HG03066 (cell line): ENCODE measurements around the gene ZFAND5.

Source experiments
- ATAC-seq: cut with Tn5 transposase; IDR thresholded peaks from one replicate; pipeline ENCODE4 v1.9.1; 2021; ENCODE audit warnings: low read depth; ENCODE audit not compliant: unreplicated experiment

Gene ZFAND5, protein sequence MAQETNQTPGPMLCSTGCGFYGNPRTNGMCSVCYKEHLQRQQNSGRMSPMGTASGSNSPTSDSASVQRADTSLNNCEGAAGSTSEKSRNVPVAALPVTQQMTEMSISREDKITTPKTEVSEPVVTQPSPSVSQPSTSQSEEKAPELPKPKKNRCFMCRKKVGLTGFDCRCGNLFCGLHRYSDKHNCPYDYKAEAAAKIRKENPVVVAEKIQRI

DNA sequence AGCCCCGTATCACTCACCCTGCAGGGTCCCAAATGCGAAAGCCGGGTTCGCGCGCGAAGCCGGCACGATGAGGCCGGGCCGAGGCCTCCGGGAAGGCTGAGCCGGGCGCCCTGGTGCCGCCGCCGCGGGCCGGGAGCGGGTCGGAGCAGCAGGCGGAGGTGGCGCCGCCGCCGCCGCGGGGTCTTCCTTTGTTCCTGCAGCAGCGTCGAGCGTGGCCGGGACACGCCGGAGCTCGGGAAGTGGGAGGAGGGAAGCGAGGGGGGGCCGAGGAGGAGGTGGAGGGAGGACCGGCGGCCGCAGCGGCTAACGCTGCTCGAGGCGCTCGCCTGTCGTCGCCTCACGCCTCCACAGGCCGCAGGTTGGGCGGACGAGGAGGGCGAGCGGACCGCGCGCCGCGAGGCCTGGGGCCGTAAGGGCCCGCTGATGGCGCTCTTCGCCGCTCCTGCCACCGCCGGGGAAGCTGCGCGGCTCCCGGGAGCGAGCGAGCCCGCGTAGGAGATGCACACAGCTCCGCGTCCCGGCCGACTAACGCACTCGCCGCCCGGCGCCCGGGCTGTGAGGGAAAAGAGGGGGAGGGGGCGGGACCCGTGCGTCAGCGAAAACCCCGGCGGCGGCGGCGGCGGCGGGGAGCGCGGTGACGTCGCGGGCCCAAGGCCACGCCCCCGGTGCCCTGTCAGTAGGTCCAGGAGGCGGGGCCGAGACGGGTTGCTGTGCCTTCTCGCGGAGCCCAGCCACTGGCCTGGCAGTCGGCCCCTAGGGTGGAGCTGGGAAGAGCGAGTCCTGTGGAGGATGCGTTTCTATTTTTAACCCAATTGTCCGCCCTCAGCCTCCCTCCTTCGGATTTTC, at the start of gene ZFAND5:
ZFAND5 (minus strand) TSS at position 530 of the 846 bp plus-strand sequence. CDS start 4,430 bp downstream, outside the sequence.
- ATAC-seq = peak; percentile 74

DNA sequence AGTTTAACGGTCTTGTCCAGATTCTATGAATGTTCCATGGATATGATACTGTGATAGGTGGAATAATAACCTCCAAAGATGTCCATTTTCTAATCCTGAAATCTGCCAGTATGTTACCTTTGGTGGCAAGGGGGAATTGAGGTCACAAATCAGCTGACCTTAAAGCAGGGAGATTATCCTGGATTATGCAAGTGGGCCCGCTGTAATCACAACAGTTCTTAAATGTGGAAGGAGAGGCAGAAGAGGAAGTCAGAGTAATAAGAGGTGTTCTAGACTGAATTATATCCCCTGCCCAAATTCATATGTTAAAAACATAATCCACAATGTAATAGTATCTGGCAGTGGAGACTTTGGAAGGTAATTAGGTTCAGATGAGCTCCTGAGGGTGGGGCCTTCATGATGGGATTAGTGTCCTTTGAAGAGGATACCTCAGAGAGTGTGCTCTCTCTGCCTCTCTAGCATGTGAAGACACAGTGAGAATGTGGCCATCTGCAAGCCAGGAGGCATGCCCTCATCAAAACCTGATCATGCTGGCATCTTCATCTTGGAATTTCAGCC, 47.6 kb upstream of the ZFAND5 start:
- ATAC-seq = no peak

DNA sequence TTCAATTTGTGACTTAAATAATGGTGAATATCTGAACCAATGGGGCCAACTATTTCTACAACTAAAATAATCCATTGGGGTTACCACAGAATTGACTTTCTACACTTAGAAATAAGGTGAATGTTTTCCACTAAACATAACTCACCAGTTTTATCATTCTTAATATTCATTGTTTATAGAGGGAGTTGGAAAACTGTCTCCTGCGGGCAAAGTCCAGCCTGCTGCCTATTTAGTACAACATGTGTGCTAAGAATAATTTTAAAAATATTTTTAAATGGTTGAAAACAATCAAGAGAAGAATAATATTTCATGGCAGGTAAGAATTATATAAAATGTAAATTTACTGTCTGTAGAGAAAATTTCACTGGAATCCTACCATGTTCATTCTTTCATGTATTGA, 45.2 kb upstream of the ZFAND5 start:
- no peak for ATAC-seq

DNA sequence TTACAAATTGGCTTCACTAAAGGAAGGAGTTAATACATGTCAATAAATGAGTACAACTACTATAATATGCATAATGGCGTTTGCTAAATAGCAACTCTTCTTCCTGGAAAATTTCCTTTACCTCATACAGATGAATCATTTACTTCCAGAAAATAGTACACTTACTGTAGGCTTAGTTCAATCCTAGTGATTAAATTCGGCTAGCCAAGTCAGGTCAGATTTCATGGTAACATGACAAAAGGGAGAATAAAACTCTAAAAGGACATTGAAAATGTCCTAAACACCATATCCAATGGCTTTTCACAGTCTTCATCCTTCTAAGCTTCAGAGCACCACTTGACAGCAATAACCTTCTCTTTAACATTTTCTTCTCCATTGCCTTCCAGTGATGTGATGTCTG, 42.1 kb upstream of the ZFAND5 start:
- ATAC-seq = no peak

DNA sequence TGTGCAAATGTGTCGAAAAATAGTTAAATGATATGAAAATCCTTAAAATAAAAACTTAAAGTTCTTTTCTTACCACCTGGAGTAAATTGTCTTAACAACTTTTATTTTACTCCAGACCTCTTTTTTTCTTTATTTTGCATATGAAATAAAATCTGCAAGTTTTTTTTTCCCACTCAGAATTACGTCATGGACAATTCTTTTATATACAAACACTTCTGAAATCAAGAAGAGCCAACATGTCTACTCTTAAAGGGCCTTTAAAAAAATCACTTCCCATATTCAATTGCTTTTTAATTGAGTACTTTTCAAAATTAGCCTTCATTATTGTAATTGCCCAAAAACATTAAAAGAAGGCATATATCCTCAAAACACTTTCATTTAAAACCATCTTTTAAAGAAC, 37.7 kb upstream of the ZFAND5 start:
- no peak for ATAC-seq

DNA sequence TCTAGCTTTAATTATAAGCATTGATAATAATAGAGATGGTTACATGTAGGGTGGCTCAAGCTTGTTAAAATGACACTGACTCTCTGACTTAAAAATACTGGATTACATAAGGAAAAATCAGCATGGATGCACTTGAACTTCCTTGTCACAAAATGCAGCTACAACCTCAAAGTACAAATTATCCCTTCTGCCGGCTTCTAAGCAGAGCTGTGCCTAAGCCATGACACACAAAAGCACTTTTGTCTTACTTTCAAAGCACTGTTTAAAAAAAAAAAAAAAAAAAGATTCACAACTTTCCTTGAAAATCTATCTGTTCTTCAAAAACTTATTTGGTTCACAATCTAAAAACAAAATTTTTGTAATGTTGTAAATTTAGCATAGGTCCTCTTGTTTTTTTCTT, 36.4 kb upstream of the ZFAND5 start:
- no peak for ATAC-seq

DNA sequence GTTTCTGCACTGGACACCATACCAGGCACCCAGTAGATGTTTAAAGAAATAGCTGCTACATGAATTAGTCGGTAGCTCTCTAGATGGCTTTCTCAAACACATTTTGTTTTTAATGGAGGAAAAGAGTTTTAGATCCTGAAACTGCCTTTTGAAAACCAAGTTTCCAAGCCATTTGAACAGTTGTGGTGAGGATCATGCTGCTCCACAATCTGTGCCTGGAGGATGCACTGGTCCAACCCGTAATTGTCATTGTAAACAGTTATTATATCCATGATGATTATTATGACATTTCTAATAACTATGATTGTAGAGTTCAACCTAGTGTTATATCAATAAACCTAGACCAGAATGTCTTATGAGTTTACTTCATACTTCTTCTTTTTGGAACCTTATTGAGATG, 35.9 kb upstream of the ZFAND5 start:
- ATAC-seq = no peak

DNA sequence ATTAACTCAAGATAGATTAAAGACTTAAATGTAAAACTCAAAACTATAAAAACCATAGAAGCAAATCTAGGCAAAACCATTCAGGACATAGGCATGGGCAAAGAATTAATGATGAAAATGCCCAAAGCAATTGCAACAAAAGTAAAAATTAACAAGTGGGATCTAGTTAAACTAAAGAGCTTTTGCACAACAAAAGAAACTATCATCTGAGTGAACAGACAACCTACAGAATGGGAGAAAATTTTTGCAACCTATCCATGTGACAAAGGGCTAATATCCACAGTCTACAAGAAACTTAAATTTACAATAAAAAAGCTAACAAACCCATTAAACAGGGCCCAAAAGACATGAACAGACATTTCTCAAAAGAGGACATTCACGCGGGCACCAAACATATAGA, 34.4 kb upstream of the ZFAND5 start:
- no peak for ATAC-seq

DNA sequence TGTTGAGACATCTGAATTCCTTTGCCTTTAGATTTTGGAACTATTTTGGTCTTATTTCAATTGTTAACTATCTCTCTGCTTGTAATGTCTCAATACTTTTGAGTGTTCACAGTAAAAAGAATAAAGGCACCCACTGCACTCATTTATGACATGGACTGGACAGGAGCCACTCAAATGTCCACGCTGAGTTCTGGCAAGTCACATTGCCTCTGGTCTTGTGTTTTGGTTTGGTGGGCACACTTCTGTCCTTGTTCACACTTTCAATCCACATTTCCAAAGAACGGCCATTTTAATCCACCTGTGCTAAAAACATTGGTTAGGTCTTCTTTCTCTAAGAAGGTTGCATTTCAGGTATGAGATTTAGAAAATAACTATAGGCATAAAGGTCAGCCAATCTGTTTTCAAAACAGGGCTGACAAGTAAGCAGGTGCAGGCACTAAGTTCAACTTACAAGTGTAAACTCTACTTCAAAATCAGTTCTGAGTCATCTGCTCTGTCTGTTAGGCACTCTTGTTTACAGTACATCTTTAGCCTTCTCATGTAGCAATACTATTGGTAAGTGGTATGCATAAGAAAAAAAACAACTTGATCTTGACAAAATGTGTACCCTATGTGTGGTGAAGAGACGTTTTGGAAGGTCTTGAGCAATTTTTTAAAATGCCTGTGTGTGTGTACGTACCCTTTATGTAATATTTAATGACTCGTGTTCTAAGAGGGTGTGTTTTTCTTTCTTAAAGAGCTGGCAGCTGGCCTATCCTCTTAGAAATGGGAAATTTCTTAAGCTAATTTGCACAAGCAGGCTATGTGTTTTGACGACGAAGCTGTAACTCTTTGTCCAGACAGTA, 31.5 kb upstream of the ZFAND5 start:
- no peak for ATAC-seq

DNA sequence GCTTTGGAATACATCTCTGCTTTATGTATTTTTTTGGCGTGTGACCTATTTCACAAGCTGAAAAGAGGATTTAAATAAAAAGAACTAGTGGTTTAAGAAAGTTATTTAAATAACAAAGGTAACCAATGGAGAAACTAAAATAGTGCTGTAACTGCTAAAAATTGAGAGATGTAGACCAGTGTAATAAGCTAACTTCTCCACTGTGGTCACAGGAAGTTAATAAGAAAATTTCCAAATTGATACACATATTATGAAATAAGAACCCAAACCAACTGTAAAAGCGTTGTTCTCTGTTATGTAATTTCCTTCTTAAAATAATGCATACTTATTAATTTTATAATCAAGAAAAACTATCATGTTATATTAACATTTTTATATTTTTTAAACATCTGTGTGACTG, 29.1 kb upstream of the ZFAND5 start:
- ATAC-seq = no peak

DNA sequence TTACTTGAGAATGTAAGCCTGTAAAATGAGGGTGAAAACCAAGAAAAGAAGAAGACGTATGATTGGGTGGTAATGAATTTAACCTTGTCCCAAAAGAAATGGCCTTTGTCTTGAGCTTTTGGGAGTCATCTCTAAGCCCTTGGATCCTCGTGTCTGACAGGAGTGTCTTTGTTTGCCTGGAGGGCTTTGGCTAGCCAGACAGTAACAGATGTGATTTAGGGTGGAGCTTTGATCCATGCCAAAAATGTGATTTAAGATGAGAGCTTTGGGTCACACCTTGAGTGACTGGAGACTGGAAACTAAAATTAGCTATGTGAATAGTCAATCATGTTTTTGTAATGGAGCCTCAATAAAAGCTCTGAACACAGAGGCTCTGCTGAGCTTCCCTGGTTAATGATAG, 25.9 kb upstream of the ZFAND5 start:
- ATAC-seq = no peak

DNA sequence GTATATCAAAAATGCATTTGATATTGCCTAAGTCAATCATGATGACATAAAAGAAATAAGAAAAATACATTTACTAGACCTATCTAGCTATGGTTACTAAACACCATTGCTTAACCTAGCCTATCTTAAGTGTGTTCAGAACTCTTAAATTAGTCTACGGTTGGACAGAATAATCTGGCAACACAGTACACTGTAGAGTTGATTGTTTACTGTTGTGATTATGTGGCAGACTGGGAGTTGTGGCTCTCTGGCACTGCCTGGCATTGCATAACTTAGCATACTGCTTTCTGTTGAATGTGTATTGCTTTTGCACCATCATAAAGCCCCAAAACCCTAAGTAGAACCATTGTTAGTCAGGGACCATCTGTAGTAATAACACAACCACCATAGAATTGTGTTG, 21.2 kb upstream of the ZFAND5 start:
- no peak for ATAC-seq

DNA sequence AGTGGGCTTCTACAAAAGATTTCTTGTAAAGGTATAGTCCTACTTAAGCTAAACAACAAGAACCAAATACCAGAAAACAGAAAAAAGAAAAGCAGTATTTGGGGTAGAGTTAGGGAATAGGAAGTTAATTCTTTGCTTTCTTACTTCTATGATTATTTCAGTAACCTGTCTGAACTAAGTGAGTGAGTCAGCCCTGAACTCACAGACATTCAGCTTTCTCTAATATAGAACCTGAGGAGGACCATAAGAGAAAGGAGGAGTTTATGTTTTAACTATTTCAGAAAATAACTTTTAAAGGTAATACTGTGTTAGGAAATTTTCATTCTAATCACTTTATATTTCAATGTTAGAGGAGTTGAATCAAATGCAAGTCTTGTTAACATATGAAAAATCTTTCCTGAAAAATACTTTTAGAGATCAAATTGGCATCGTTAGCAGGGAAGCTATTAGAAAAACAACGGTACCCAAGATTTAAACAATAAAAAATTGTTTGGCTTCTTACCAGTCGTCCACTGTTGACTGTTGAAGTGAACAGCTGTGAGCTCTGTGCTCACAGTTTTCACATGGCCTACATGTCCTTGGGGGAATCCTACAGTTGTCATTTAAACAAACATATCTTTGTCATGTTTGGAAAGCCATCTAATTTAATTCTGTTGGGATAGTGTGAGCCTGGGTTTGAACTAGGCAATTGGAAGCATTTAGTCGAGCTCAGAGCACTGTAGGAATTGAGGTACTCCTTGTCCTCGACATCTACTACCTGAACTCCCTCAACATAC, 19.9 kb upstream of the ZFAND5 start:
- ATAC-seq = no peak

DNA sequence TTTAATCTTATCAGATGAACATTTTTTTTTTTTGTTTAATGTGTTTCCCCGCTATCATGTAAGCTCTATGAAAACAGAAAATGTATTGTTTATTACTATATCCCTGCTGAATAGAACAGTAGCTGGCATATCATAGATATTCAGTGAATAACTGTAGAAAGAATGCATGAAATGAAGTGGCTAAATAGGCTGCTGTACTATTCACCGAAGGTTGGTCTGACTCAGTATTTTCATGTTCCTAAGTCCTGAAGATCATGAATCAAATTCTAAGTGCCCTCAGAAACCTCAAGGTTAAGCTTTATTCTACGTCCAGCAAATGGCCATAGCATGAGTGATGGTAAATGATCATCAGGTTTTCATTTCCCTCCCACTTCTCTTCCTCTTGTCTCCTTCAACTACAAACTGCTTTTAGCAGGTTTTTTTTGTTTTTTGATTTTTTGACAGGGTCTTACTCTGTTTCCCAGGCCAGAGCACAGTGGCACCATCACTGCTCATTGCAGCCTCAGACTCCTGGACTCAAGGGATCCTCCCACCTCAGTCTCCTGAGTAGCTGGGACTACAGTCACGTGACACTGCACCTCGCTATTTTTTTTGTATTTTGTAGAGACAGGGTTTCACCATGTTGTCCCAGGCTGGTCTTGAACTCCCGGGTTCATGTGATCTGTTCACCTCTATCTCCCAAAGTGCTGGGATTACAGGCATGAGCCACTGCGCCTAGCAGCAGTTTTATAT, 19.1 kb upstream of the ZFAND5 start:
- no peak for ATAC-seq

DNA sequence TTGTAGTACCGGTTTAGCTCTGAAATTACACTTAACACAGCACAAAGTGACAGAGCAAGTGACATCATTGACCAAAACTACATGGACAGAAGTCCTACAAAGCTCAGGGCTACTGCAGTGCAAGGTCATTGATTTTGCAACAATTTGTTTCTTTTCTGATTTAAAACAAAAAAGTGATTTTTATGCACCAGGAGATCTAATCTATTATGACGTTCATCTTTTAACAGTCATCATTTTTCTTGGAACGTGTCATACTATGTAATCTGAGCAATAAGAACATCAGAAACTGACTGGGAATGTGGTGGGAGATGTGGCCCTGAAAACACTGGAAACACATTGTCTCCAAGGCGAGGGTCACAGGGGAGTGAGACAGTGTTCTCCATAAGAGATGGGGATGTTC, 17.4 kb upstream of the ZFAND5 start:
- ATAC-seq = no peak

DNA sequence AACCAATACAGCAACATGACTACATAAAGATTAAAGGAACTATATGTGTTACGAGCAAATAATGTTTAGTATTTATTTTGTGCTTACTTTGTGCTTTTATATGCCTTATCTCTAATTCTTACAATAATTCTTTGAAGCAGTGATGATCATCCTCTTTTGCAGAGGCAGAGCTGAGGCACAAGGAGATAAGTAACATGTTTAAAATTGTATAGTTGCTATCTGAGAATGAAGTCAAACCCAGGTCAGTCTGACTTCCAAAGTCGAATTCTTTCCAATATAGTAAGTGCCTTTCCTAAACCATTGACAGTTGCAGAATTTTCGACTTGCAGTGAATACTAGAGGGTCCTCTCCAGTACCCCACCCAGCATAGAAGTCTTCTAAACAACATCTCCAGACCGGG, 12.0 kb upstream of the ZFAND5 start:
- ATAC-seq = no peak

DNA sequence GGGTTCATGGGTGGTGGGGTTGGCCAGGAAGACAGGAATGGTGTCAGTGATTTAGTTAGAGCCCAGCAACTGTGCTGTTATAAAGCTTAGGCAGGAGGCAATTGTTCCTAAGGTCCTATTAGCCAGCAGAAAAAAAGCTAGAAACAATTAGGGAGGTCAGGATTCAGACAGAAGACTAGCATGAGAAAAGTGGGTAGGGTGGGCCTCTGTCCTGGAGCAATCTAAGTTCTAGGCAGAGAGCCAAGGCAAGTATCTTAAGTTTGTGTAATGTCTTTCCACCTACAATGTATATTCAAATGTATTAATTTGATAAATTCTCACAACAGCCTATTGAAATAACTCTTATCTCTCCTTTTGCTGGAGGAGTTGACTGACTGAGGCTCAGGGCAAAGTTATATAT, 6.1 kb upstream of the ZFAND5 start:
- no peak for ATAC-seq

DNA sequence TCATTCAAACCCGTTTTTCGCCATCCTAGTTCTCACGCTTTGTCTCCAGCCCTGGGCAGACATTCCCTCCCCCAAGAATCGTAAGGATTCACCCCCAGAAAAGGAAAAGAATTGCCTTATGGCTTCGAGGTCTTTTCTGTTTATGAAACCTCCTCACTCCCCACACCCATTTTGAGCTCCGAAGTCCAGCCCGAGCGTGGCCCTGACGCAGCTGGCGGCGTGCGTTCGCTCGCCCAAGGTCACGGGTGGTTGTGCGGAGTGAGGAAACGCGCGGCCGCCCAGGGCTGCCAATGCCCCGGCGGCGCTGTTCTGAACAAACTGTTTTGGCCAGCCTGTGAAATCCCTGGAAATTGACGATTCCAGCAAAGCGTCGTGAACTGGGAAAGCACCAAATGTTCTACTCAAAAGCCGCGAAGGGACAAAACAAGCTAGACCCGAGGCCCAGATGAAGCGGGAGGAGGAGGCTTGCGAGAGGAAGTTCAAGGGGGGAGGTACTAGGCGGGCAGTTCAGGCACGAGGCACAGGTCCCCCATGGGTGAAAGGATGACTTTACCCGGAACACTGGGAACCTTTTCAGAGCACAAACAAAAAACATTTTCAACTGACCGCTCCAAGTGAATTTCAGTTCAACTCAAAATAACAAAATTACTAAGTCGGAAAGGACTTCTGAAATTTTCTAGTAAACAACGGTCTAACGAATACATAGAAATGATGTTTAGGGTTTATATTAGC, 683 bp upstream of the ZFAND5 start:
- ATAC-seq = peak; percentile 33
